ENCODE data around the gene POLL.
"Not testable (repeated sequence)": the region's sequence is repeated elsewhere in the genome, so short reads cannot be mapped to it uniquely, and the experiment has no call there.

POLL gene

GRCh38 chr10:101611096-101611905, 23.2 kb upstream of the POLL start:
- DNase-seq (ENCODE audit: low read depth): no peak

- DNase-seq (ENCODE audit: low read depth): peak; percentile 7
Observed at GRCh38 chr10:101609481-101609880, 21.4 kb upstream of the POLL start.

- no peak for DNase-seq (ENCODE audit: low read depth)
Observed at GRCh38 chr10:101607124-101607523, 19.1 kb upstream of the POLL start.

- peak; percentile 58 for DNase-seq (ENCODE audit: low read depth)
Observed at GRCh38 chr10:101602761-101603398, 14.8 kb upstream of the POLL start.

- DNase-seq (ENCODE audit: low read depth): no peak
Observed at GRCh38 chr10:101601541-101601940, 13.5 kb upstream of the POLL start.

GRCh38 chr10:101597091-101597900, 9.2 kb upstream of the POLL start:
- DNase-seq (ENCODE audit: low read depth): no peak

- no peak for DNase-seq (ENCODE audit: low read depth)
Observed at GRCh38 chr10:101595591-101596433, 7.8 kb upstream of the POLL start.

- DNase-seq (ENCODE audit: low read depth): not testable (repeated sequence)
Observed at GRCh38 chr10:101593331-101593730, 5.3 kb upstream of the POLL start.

- DNase-seq (ENCODE audit: low read depth): peak; percentile 70
Observed at GRCh38 chr10:101588879-101589278, 822 bp upstream of the POLL start.

- no peak for DNase-seq (ENCODE audit: low read depth)
Observed at GRCh38 chr10:101585841-101586240, 2.2 kb downstream of the POLL start.

- no peak for DNase-seq (ENCODE audit: low read depth)
Observed at GRCh38 chr10:101580486-101581399, 7.3 kb downstream of the POLL start.

GRCh38 chr10:101579516-101579870, 8.6 kb downstream of the POLL start:
- no peak for DNase-seq (ENCODE audit: low read depth)

GRCh38 chr10:101578803-101579515, 9.1 kb downstream of the POLL start:
- DNase-seq (ENCODE audit: low read depth): no peak

- no peak for DNase-seq (ENCODE audit: low read depth)
Observed at GRCh38 chr10:101578192-101578591, 9.9 kb downstream of the POLL start.

GRCh38 chr10:101577121-101577871, 10.8 kb downstream of the POLL start:
- DNase-seq (ENCODE audit: low read depth): no peak

- no peak for DNase-seq (ENCODE audit: low read depth)
Observed at GRCh38 chr10:101576211-101576863, 11.7 kb downstream of the POLL start.

GRCh38 chr10:101575580-101576210, 12.4 kb downstream of the POLL start:
- no peak for DNase-seq (ENCODE audit: low read depth)

GRCh38 chr10:101575091-101575490, 13.0 kb downstream of the POLL start:
- no peak for DNase-seq (ENCODE audit: low read depth)

Data from amniotic epithelial cell (primary cell).